Stomach (tissue), 4 donors: ENCODE measurements around the gene LNP1.

ENCODE experiments used
- EP300 ChIP-seq: sonication (generic); formaldehyde crosslinking; IDR thresholded peaks from one replicate; pipeline ENCODE4 v1.6.1; 2017; ENCODE audit warnings: antibody characterized with exemption
- POLR2A ChIP-seq, 4 donors: fragments of 450-650 bp; IDR thresholded peaks; one replicate each; pipeline ENCODE4 v1.6.1; 2016; ENCODE audit warnings: antibody characterized with exemption in 4 of 4, control low read depth in 2 of 4, mild to moderate bottlenecking in 1 of 4, moderate library complexity in 1 of 4
- POLR2AphosphoS5 ChIP-seq, 3 donors: sonication (generic); formaldehyde crosslinking; IDR thresholded peaks; one replicate each; pipeline ENCODE4 v1.6.1; 2016; ENCODE audit warnings: antibody characterized with exemption in 3 of 3
- TF ChIP-seq, protein P1 (sequence below), 7 experiments: fragments of 450-650 bp in 4 of 7; fragments of 200-600 bp in 3 of 7; sonication (generic) in 3 of 7; IDR thresholded peaks; one replicate each; pipeline ENCODE4 v1.5.1; 2016 to 2019; ENCODE audit warnings: antibody characterized with exemption in 7 of 7, control low read depth in 2 of 7, mild to moderate bottlenecking in 1 of 7

DNA sequence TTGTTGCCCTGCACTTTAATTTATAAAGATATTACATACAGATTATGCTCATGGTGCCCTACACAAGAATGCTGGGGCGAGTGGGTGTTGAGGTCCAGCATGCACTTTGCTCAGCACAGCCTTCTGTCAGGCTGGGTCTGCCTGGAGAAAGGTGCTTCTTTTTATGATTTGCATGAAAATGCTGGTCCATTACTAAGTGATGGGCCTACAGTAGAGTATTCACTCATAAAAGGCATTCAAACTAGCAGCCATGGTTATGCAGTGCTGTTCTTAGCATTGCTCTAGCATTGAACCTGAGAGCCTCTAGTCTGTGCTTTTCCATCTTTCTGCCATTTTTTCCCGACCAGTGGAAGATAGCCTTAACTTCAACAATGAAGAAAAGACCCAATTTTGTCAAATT is 12.3 kb downstream of the LNP1 start:
- no peak for TF ChIP-seq EP300
- TF ChIP-seq, protein P1, sequence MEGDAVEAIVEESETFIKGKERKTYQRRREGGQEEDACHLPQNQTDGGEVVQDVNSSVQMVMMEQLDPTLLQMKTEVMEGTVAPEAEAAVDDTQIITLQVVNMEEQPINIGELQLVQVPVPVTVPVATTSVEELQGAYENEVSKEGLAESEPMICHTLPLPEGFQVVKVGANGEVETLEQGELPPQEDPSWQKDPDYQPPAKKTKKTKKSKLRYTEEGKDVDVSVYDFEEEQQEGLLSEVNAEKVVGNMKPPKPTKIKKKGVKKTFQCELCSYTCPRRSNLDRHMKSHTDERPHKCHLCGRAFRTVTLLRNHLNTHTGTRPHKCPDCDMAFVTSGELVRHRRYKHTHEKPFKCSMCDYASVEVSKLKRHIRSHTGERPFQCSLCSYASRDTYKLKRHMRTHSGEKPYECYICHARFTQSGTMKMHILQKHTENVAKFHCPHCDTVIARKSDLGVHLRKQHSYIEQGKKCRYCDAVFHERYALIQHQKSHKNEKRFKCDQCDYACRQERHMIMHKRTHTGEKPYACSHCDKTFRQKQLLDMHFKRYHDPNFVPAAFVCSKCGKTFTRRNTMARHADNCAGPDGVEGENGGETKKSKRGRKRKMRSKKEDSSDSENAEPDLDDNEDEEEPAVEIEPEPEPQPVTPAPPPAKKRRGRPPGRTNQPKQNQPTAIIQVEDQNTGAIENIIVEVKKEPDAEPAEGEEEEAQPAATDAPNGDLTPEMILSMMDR (IDR thresholded peaks at IDR 0.05) = no peak
- no peak for TF ChIP-seq POLR2AphosphoS5 (IDR thresholded peaks at IDR 0.05)
- no peak for TF ChIP-seq POLR2A (IDR thresholded peaks at IDR 0.05)
